Measurements from ENCODE around the gene PSD4. TPM values are rescaled to one million over a fixed set of nuclear protein-coding genes. Genes with fewer than 3 reads are reported as not detected.

Gene PSD4
- total and polyA plus RNA-seq, 10 of the 15 experiments (the other 5 are each of a cell fraction or from before 2014, with no cell fraction given): 0.68 to 114 (median 35.1) TPM

GRCh38 chr2:113200236-113200635 is 26.5 kb downstream of the PSD4 start (continued):
- TF ChIP-seq E2F8 (IDR thresholded peaks at IDR 0.05; ENCODE audit: low read depth, partially characterized antibody): no peak
- no peak for TF ChIP-seq ESRRA (IDR thresholded peaks at IDR 0.05; ENCODE audit: low read length)
- TF ChIP-seq CBFB (IDR thresholded peaks at IDR 0.05; ENCODE audit: low read depth): no peak
- no peak for TF ChIP-seq PKNOX1 (IDR thresholded peaks at IDR 0.05)
- TF ChIP-seq POLR2A (IDR thresholded peaks at IDR 0.05; ENCODE audit: low read depth, low read length): no peak
- TF ChIP-seq NFYB (IDR thresholded peaks at IDR 0.05; ENCODE audit: insufficient read depth, low read depth, low read length): no peak

GRCh38 chr2:113200736-113201490 is 27.1 kb downstream of the PSD4 start:
- in situ Hi-C loops (cut with MboI) (no loop called here), intact Hi-C loops (cut with micrococcal nuclease; ENCODE audit: unreplicated experiment) (no loop called here)
- RAD21 ChIA-PET (ENCODE audit: unreplicated experiment): interaction anchor here (2.1 to 3.4 kb wide), 2 partner anchors 26 to 63 kb away, joined by 9 to 22 read pairs; partner anchors contain the start of gene PSD4
- H4K20me1 ChIP-seq (ENCODE audit: control insufficient read depth, insufficient read depth): no peaks in the 10 kb centered on the region
- H3K79me2 ChIP-seq (ENCODE audit: control insufficient read depth, insufficient read depth, low read length): no peaks in the 10 kb centered on the region
- H3K9ac ChIP-seq (ENCODE audit: control insufficient read depth, insufficient read depth, low read length): no peak overlapping the region
- BruUV-seq (replicated peaks): no TSS peak
- no peak for ATAC-seq
- no peak overlapping the region for H3K4me3 ChIP-seq
- SMC1A ChIA-PET (ENCODE audit: uncharacterized antibody, unreplicated experiment): interaction anchor here (0.9 to 4.8 kb wide), 4 partner anchors 26 to 190 kb away, joined by 3 to 43 read pairs (median 10); partner anchors contain the start of gene PSD4
- no peaks in the 10 kb centered on the region for H3K27me3 ChIP-seq (replicated peaks in 1 of 2; ENCODE audit: control insufficient read depth in 2 of 2, insufficient read depth in 2 of 2, low read length in 1 of 2)
- no peak overlapping the region for H3K4me2 ChIP-seq (ENCODE audit: control insufficient read depth, insufficient read depth)
- POLR2A ChIA-PET: interaction anchor here (1.5 to 1.6 kb wide), 2 partner anchors 25 to 27 kb away, joined by 3 to 4 read pairs; partner anchors contain the start of gene PSD4
- H3K4me1 ChIP-seq (ENCODE audit: control insufficient read depth, insufficient read depth, low read length): no peaks in the 10 kb centered on the region
- H3K27ac ChIP-seq (ENCODE audit: control insufficient read depth, insufficient read depth): no peak overlapping the region
- WGBS (ENCODE audit: insufficient coverage, insufficient replicate concordance, low lambda C conversion rate, missing lambda C conversion rate): 99% methylated on average over 17 of the region's 17 CpGs
- CTCF ChIA-PET: interaction anchor here (0.8 to 12.2 kb wide), 6 partner anchors 17 to 189 kb away, joined by 3 to 106 read pairs (median 28); partner anchors contain the start of gene PSD4
- no peaks in the 10 kb centered on the region; the same call in 2 of the 3 replicates for H3K9me3 ChIP-seq (replicated peaks; ENCODE audit: control insufficient read depth, insufficient read depth, low read length)
- no peak overlapping the region for H2AFZ ChIP-seq (ENCODE audit: control insufficient read depth, low read depth, low read length)
- DNase-seq (ENCODE audit: low read depth, low spot score): no peak
- H3K36me3 ChIP-seq (ENCODE audit: control insufficient read depth in 2 of 2, insufficient read depth in 2 of 2, low read length in 1 of 2): peaks cover 39 to 40% of the 10 kb centered on the region in 2 experiments
- no peak for FAIRE-seq
- TF ChIP-seq POLR2A (IDR thresholded peaks at IDR 0.05; ENCODE audit: low read depth, low read length) (no peak), SP1 (IDR thresholded peaks at IDR 0.05; ENCODE audit: low read depth, low read length) (no peak), SUZ12 (IDR thresholded peaks at IDR 0.05; ENCODE audit: unreplicated experiment) (no peak), POLR2AphosphoS2 (IDR thresholded peaks at IDR 0.05; ENCODE audit: low read depth, low read length) (no peak), ZNF622 (IDR thresholded peaks at IDR 0.05) (no peak), NFYA (IDR thresholded peaks at IDR 0.05; ENCODE audit: borderline replicate concordance, low read depth, low read length) (no peak), KDM1A (IDR thresholded peaks at IDR 0.05; ENCODE audit: borderline replicate concordance) (no peak), NFXL1 (IDR thresholded peaks at IDR 0.05; ENCODE audit: borderline replicate concordance) (no peak), MYB (IDR thresholded peaks at IDR 0.05; ENCODE audit: borderline replicate concordance, low read depth, low read length) (no peak), CHD4 (IDR thresholded peaks at IDR 0.05) (no peak), JUND (IDR thresholded peaks at IDR 0.05; ENCODE audit: low read depth, low read length) (no peak)

All from GM12878 (cell line).